ENCODE data around the gene RAB7A.

The RAB7A gene

DNA sequence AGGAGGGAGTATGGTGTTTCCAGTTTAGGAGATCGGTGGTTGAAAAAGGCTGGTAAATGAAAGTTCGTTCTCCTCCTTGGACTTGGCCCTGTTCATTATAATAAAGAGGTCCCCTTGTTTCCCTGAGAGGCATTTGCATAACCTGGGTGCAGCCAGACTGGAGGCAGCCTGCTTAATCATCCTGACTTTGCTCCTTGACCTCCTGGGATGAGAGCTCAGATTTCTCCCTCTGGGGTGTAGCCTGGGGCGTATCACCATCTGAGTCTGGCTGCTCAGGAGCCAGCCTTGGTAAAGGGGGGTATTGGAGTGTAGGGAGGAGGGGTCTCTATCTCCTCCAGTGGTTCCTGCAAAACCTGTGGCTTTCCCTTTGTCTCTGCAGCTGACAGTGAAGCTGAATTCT, 132.2 kb downstream of the RAB7A start:
- no peak for DNase-seq

DNA sequence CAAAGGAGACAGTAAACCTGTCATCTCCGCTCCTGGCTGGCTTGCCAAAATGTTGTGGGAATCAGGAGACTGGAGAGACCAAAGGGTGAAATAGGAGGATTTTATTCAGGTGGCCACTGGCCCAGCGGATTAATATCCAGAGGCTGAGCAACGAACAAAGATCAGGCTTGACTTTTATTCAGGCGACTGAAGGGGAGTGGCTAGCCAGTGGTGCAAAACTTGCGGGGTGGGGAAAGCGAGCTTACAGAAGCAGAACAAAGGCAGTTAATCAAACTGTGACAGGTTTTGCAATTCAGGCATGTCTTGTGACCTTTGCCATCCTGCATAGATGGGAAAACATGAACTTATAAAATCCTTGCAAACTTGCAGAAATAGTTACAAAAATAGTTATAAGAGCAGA, 133.6 kb downstream of the RAB7A start:
- no peak for DNase-seq

- DNase-seq, result no peak
Measured at GRCh38 chr3:128861491-128861890, 135.5 kb downstream of the RAB7A start.

DNA sequence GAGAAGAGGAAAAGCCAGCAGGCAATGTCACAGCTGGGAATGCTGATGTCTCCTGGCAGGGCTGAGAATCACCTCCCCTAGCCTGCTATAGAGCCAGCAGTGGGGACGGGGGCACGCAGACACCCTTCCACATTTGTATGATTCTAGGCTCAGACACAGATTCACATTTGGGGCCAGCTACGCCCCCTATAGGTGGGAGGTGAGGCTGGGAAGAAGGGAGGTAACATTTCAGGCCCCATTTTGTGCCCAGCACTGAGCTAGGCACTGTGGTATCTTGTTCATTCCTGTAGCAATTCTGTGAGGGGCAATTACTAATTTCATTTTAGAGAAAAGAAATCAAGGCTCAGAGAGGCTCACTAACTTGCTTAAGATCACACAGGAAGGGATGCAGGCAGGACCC, 137.6 kb downstream of the RAB7A start:
- no peak for DNase-seq

Measured in activated T-cell treated with anti-CD3 and anti-CD28 coated beads, Interleukin-2, amount 50 U/mL, for 1 hour (primary cell).